IMR-90 (cell line): ENCODE data around the gene EPS15. TPM values are rescaled to one million over a fixed set of nuclear protein-coding genes. Genes with fewer than 3 reads are reported as not detected.

Source experiments
- ATAC-seq: fragments of 200-7000 bp; cut with Tn5 transposase; 2 replicates; pipeline ENCODE4 v1.9.1; 2020; ENCODE audit warnings: low read depth, mild to moderate bottlenecking, moderate library complexity
- BruUV-seq: library from RNA; stranded (reverse); fragments of 400-500 nt; replicated peaks from 2 replicates; lab custom pipeline; 2021; lab: Mats Ljungman, UMichigan
- CTCF ChIA-PET: fragments of 300-600 bp; formaldehyde crosslinking; extraction: SDS; loops from one replicate; lab custom pipeline; 2021; ENCODE audit warnings: antibody characterized with exemption; lab: Yijun Ruan, JAX
- POLR2A ChIA-PET: fragments of 300-600 bp; sonication (Branson Sonifier 250); formaldehyde crosslinking; loops from one replicate; lab custom pipeline; 2022; ENCODE audit warnings: antibody characterized with exemption; ENCODE audit not compliant: unreplicated experiment; lab: Charles Lee
- DNase-seq: peaks from one replicate; pipeline ENCODE4 v3.0.0; 2013
- H2AFZ ChIP-seq: replicated peaks from 2 replicates; pipeline ENCODE3; 2013; ENCODE audit warnings: low read length, mild to moderate bottlenecking; ENCODE audit not compliant: poor library complexity
- H2AK5ac ChIP-seq: 2 replicates; pipeline ENCODE4 v1.6.1; 2013; ENCODE audit warnings: low read depth, low read length, inconsistent platforms
- H2AK9ac ChIP-seq: replicated peaks from 2 replicates; pipeline ENCODE3; 2013; ENCODE audit warnings: mild to moderate bottlenecking, low read depth, low read length, moderate library complexity; ENCODE audit not compliant: poor library complexity
- H2BK120ac ChIP-seq: 2 replicates; pipeline ENCODE4 v1.6.1; 2013; ENCODE audit warnings: low read depth, low read length, inconsistent platforms
- H2BK15ac ChIP-seq: 3 replicates; pipeline ENCODE4 v1.6.1; 2013; ENCODE audit warnings: low read depth, low read length, inconsistent platforms
- H2BK20ac ChIP-seq: 2 replicates; pipeline ENCODE4 v1.6.1; 2013; ENCODE audit warnings: low read depth, mild to moderate bottlenecking, inconsistent platforms, low read length, moderate library complexity
- H2BK5ac ChIP-seq: 2 replicates; pipeline ENCODE4 v1.6.1; 2013; ENCODE audit warnings: mild to moderate bottlenecking, low read depth, low read length, inconsistent platforms; ENCODE audit not compliant: poor library complexity, severe bottlenecking
- H3K14ac ChIP-seq: replicated peaks from 2 replicates; pipeline ENCODE4 v1.6.1; 2013; ENCODE audit warnings: low read depth, low read length, inconsistent platforms
- H3K18ac ChIP-seq: 2 replicates; pipeline ENCODE4 v1.6.1; 2013; ENCODE audit warnings: low read depth, low read length, control low read depth
- H3K23ac ChIP-seq: 2 replicates; pipeline ENCODE4 v1.6.1; 2013; ENCODE audit warnings: low read depth, low read length, inconsistent platforms
- H3K27ac ChIP-seq: 2 replicates; pipeline ENCODE4 v1.5.1; 2013; ENCODE audit warnings: mild to moderate bottlenecking, control low read depth, low read length; ENCODE audit not compliant: insufficient read depth
- H3K27me3 ChIP-seq: 2 replicates; pipeline ENCODE4 v1.6.1; 2013; ENCODE audit warnings: low read length; ENCODE audit not compliant: control insufficient read depth, insufficient read depth
- H3K36me3 ChIP-seq: 2 replicates; pipeline ENCODE4 v1.6.1; 2013; ENCODE audit warnings: low read length, mixed read lengths; ENCODE audit not compliant: control insufficient read depth, insufficient read depth
- H3K4ac ChIP-seq: 2 replicates; pipeline ENCODE4 v1.6.1; 2013; ENCODE audit warnings: low read depth, low read length, inconsistent platforms
- H3K4me1 ChIP-seq: 2 replicates; pipeline ENCODE4 v1.6.1; 2013; ENCODE audit warnings: low read length, mixed read lengths; ENCODE audit not compliant: control insufficient read depth, insufficient read depth
- H3K4me2 ChIP-seq: 2 replicates; pipeline ENCODE4 v1.6.1; 2013; ENCODE audit warnings: low read depth, mild to moderate bottlenecking, control low read depth, low read length, moderate library complexity
- H3K4me3 ChIP-seq: 2 replicates; pipeline ENCODE4 v1.5.1; 2013; ENCODE audit warnings: low read depth, mild to moderate bottlenecking, control low read depth, low read length, moderate library complexity; ENCODE audit not compliant: insufficient read depth
- H3K56ac ChIP-seq: 2 replicates; pipeline ENCODE4 v1.6.1; 2013; ENCODE audit warnings: low read length, inconsistent platforms; ENCODE audit not compliant: insufficient read depth; ENCODE audit errors: extremely low read depth
- H3K79me1 ChIP-seq, 2 experiments: 2 replicates each; pipeline ENCODE4 v1.6.1; 2013; ENCODE audit warnings: low read length in 2 of 2, inconsistent platforms in 1 of 2, low read depth in 1 of 2
- H3K9ac ChIP-seq: 2 replicates; pipeline ENCODE4 v1.6.1; 2013; ENCODE audit warnings: low read depth, low read length, control low read depth
- H3K9me1 ChIP-seq: 2 replicates; pipeline ENCODE4 v1.6.1; 2013; ENCODE audit warnings: low read length, inconsistent platforms; ENCODE audit not compliant: insufficient read depth
- H3K9me3 ChIP-seq: 2 replicates; pipeline ENCODE4 v1.6.1; 2013; ENCODE audit warnings: low read length; ENCODE audit not compliant: control insufficient read depth, insufficient read depth
- H4K20me1 ChIP-seq: 2 replicates; pipeline ENCODE4 v1.6.1; 2013; ENCODE audit warnings: low read length, inconsistent platforms; ENCODE audit not compliant: insufficient read depth
- H4K5ac ChIP-seq: 2 replicates; pipeline ENCODE4 v1.6.1; 2013; ENCODE audit warnings: mild to moderate bottlenecking, low read depth, low read length, control low read depth
- H4K8ac ChIP-seq, 2 experiments: 2 replicates each; pipeline ENCODE4 v1.6.1; 2013; ENCODE audit warnings: low read depth in 2 of 2, low read length in 2 of 2, control low read depth in 1 of 2, inconsistent platforms in 1 of 2
- H4K91ac ChIP-seq: 2 replicates; pipeline ENCODE4 v1.6.1; 2013; ENCODE audit warnings: low read depth, low read length, inconsistent platforms; ENCODE audit not compliant: insufficient read depth
- ELK1 ChIP-seq: fragments of 150-350 bp; IDR thresholded peaks from 2 replicates; pipeline ENCODE4 v1.6.1; 2016; ENCODE audit warnings: low read depth, mild to moderate bottlenecking, low read length, moderate library complexity, borderline replicate concordance
- MAFK ChIP-seq: IDR thresholded peaks from 2 replicates; pipeline ENCODE4 v1.6.1; 2012; ENCODE audit warnings: low read depth, low read length, improper control_type of control experiment
- MAZ ChIP-seq: IDR thresholded peaks from 2 replicates; pipeline ENCODE4 v1.6.1; 2012; ENCODE audit warnings: low read depth, mild to moderate bottlenecking, low read length, improper control_type of control experiment, moderate library complexity, borderline replicate concordance
- MXI1 ChIP-seq: IDR thresholded peaks from 2 replicates; pipeline ENCODE4 v1.6.1; 2012; ENCODE audit warnings: low read depth, mild to moderate bottlenecking, low read length, moderate library complexity, borderline replicate concordance
- NFE2L2 ChIP-seq: fragments of 150-350 bp; IDR thresholded peaks from 2 replicates; pipeline ENCODE4 v1.6.1; 2016; ENCODE audit warnings: low read depth, mild to moderate bottlenecking, low read length
- RFX5 ChIP-seq: IDR thresholded peaks from 2 replicates; pipeline ENCODE4 v1.8.0; 2012; ENCODE audit warnings: low read depth, mild to moderate bottlenecking, low read length, moderate library complexity
- SMC3 ChIP-seq: fragments of 150-350 bp; IDR thresholded peaks from 2 replicates; pipeline ENCODE4 v1.6.1; 2016; ENCODE audit warnings: low read depth, mild to moderate bottlenecking, antibody characterized with exemption, low read length, moderate library complexity
- WGBS, 2 experiments: methylation state at CpG; one replicate each; pipeline versions ENCODE4 v1.1.5 to v1.1.7; 2013; ENCODE audit warnings: missing lambda C conversion rate in 2 of 2; ENCODE audit not compliant: insufficient read length in 1 of 2; ENCODE audit errors: extremely low coverage in 2 of 2; 5-methylcytosine and 5-hydroxymethylcytosine counted together
- dilution Hi-C: fragments of 300-500 bp; cut with HindIII; formaldehyde crosslinking; loops from one replicate; pipeline ENCODE4 v1.14.3; 2018; ENCODE audit warnings: low sequenced_read_pairs; ENCODE audit not compliant: unreplicated experiment
- in situ Hi-C: fragments of 300-500 bp; cut with MboI; formaldehyde crosslinking; loops from 3 replicates; pipeline ENCODE4 v1.14.3; 2019; ENCODE audit warnings: low sequenced_read_pairs, inconsistent platforms, mixed read lengths
- intact Hi-C: fragments of 100-400 bp; cut with micrococcal nuclease; formaldehyde crosslinking; loops from 2 replicates; pipeline ENCODE4 v1.10.0; 2022
- polyA plus RNA-seq, 3 experiments: library from polyadenylated mRNA; depleted of rRNA; stranded (reverse); fragments of >200 nt; gene quantifications; 2 replicates each; pipeline ENCODE4 v1.2.3, GENCODE V29; 2012; ENCODE audit warnings: low replicate concordance in 1 of 3
- total RNA-seq: library from RNA; depleted of rRNA; stranded (reverse); fragments of >200 nt; gene quantifications from 2 replicates; pipeline ENCODE4 v1.2.3, GENCODE V29; 2012

The EPS15 gene
- total and polyA plus RNA-seq, 2 of the 4 experiments (the other 2 are of a cell fraction), result 17.6 to 38.0 TPM

- no CpG with 5 or more reads among the region's 1 CpG for WGBS, 2 experiments
- Histone ChIP-seq H2AFZ (no peak overlapping the region), H3K27me3 (no peaks in the 10 kb centered on the region), H4K8ac (no peak overlapping the region), H3K56ac (no peak overlapping the region), H3K79me1 (peaks cover 0 to 3% of the 10 kb centered on the region in 2 experiments; a peak in 2 of 4 replicates), H3K27ac (no peak overlapping the region), H2BK120ac (no peak overlapping the region), H2AK9ac (no peak overlapping the region), H3K9ac (no peak overlapping the region), H3K14ac (no peak overlapping the region), H3K9me3 (no peaks in the 10 kb centered on the region), H3K4ac (no peak overlapping the region), H2BK15ac (no peak overlapping the region), H2BK20ac (no peak overlapping the region), H3K4me3 (no peak overlapping the region), H3K36me3 (0 out of 2 replicates have a peak, but pooled peaks cover 3% of the 10 kb centered on the region), H4K91ac (no peak overlapping the region), H3K23ac (no peak overlapping the region), H4K5ac (no peak overlapping the region), H3K18ac (no peak overlapping the region), H2AK5ac (no peak overlapping the region), H3K9me1 (no peaks in the 10 kb centered on the region), H3K4me1 (peaks cover 8% of the 10 kb centered on the region), H4K20me1 (no peaks in the 10 kb centered on the region), H2BK5ac (no peak overlapping the region), H3K4me2 (no peak overlapping the region; the same call in 1 of the 2 replicates)
- TF ChIP-seq SMC3, result no peak
- TF ChIP-seq ELK1, result no peak
- TF ChIP-seq RFX5, result no peak
- TF ChIP-seq MAZ, result no peak
- no peak for TF ChIP-seq MAFK
- TF ChIP-seq MXI1, result no peak
- no peak for TF ChIP-seq NFE2L2
- intact Hi-C loops (no loop called here), dilution Hi-C loops (no loop called here), in situ Hi-C loops (no loop called here)
- peak; percentile 55 for DNase-seq
- ChIA-PET POLR2A (no interaction called here), CTCF (interaction anchor here (1.3 kb wide), 1 partner anchor 21 kb away, joined by 3 read pairs; no protein-coding TSS in a partner anchor)
- no TSS peak for BruUV-seq
- ATAC-seq, result peak; percentile 72
Observed at GRCh38 chr1:51444096-51444495, 75.0 kb downstream of the EPS15 start.
